Activated CD8-positive, alpha-beta memory T cell treated with anti-CD3 and anti-CD28 coated beads, Interleukin-2, amount 10 ng/mL, durations not matched to agents 7 days and 5 days (primary cell): ENCODE measurements around the gene ARHGAP26. TPM values are rescaled to one million over a fixed set of nuclear protein-coding genes. Genes with fewer than 3 reads are reported as not detected.

ENCODE experiments used
- ATAC-seq: fragments of 150-1000 bp; cut with Tn5 transposase; one replicate; pipeline ENCODE4 v1.10.0; 2021; ENCODE audit warnings: moderate library complexity
- CTCF ChIA-PET: fragments of 350-600 bp; sonication (Branson Sonifier 250); formaldehyde crosslinking; loops from one replicate; lab custom pipeline; 2021; ENCODE audit warnings: antibody characterized with exemption; lab: Charles Lee
- DNase-seq: peaks from one replicate; pipeline ENCODE4 v3.0.0-alpha.2; 2020
- H3K27ac Mint-ChIP-seq: one replicate; pipeline ENCODE4 v1.8.0; 2021; ENCODE audit warnings: mild to moderate bottlenecking, mixed read lengths
- H3K27me3 Mint-ChIP-seq: one replicate; pipeline ENCODE4 v1.8.0; 2021; ENCODE audit warnings: mixed read lengths
- H3K36me3 Mint-ChIP-seq: one replicate; pipeline ENCODE4 v1.8.0; 2021; ENCODE audit warnings: mild to moderate bottlenecking, mixed read lengths
- H3K4me1 Mint-ChIP-seq: one replicate; pipeline ENCODE4 v1.8.0; 2021; ENCODE audit warnings: mixed read lengths
- H3K4me3 Mint-ChIP-seq: one replicate; pipeline ENCODE4 v1.8.0; 2021; ENCODE audit warnings: mild to moderate bottlenecking, moderate library complexity, mixed read lengths
- H3K9me3 Mint-ChIP-seq: one replicate; pipeline ENCODE4 v1.8.0; 2022; ENCODE audit warnings: low read depth, mixed read lengths
- total RNA-seq, 2 experiments: library from RNA; stranded (reverse); gene quantifications; one replicate each; pipeline ENCODE4 v1.2.3, GENCODE V29; 2021

The ARHGAP26 gene
- total RNA-seq, 2 experiments from 2014 or later = 12.6 to 38.9 TPM

- no peaks in the 10 kb centered on the region for H3K9me3 Mint-ChIP-seq
- DNase-seq (no peak), ATAC-seq (no peak)
- H3K27ac Mint-ChIP-seq = no peak overlapping the region
- no peak overlapping the region for H3K4me3 Mint-ChIP-seq
- CTCF ChIA-PET = no interaction called here
- peaks cover 46% of the 10 kb centered on the region for H3K36me3 Mint-ChIP-seq
- no peaks in the 10 kb centered on the region for H3K27me3 Mint-ChIP-seq
- peaks cover 12% of the 10 kb centered on the region for H3K4me1 Mint-ChIP-seq
These were observed 295.2 kb downstream of the ARHGAP26 start for GRCh38 chr5:143065185-143065965.

- no peak for ATAC-seq
- Mint-ChIP-seq H3K4me3 (no peak overlapping the region), H3K4me1 (peaks cover 12% of the 10 kb centered on the region), H3K27ac (no peak overlapping the region), H3K27me3 (no peaks in the 10 kb centered on the region), H3K9me3 (no peaks in the 10 kb centered on the region), H3K36me3 (peaks cover 49% of the 10 kb centered on the region)
- CTCF ChIA-PET = no interaction called here
- no peak for DNase-seq
These were observed 295.9 kb downstream of the ARHGAP26 start for GRCh38 chr5:143065996-143066522.

- no peaks in the 10 kb centered on the region for H3K9me3 Mint-ChIP-seq
- H3K4me1 Mint-ChIP-seq = peaks cover 12% of the 10 kb centered on the region
- no peak for ATAC-seq
- no peak for DNase-seq
- H3K27me3 Mint-ChIP-seq = no peaks in the 10 kb centered on the region
- CTCF ChIA-PET = no interaction called here
- H3K27ac Mint-ChIP-seq = no peak overlapping the region
- H3K36me3 Mint-ChIP-seq = peaks cover 50% of the 10 kb centered on the region
- no peak overlapping the region for H3K4me3 Mint-ChIP-seq
These were observed 296.5 kb downstream of the ARHGAP26 start for GRCh38 chr5:143066556-143067281.

GRCh38 chr5:143068712-143069111 is 298.5 kb downstream of the ARHGAP26 start:
- CTCF ChIA-PET = no interaction called here
- no peak overlapping the region for H3K4me3 Mint-ChIP-seq
- H3K36me3 Mint-ChIP-seq = peaks cover 48% of the 10 kb centered on the region
- peaks cover 3% of the 10 kb centered on the region for H3K9me3 Mint-ChIP-seq
- DNase-seq (no peak), ATAC-seq (no peak)
- H3K27me3 Mint-ChIP-seq = no peaks in the 10 kb centered on the region
- peaks cover 12% of the 10 kb centered on the region for H3K4me1 Mint-ChIP-seq
- no peak overlapping the region for H3K27ac Mint-ChIP-seq

GRCh38 chr5:143071927-143072326 is 301.8 kb downstream of the ARHGAP26 start:
- no peak for DNase-seq
- no peaks in the 10 kb centered on the region for H3K27me3 Mint-ChIP-seq
- H3K4me3 Mint-ChIP-seq = no peak overlapping the region
- H3K36me3 Mint-ChIP-seq = peaks cover 46% of the 10 kb centered on the region
- peaks cover 7% of the 10 kb centered on the region for H3K9me3 Mint-ChIP-seq
- H3K27ac Mint-ChIP-seq = no peak overlapping the region
- H3K4me1 Mint-ChIP-seq = peaks cover 3% of the 10 kb centered on the region
- no peak for ATAC-seq
- CTCF ChIA-PET = no interaction called here

- H3K9me3 Mint-ChIP-seq = peaks cover 7% of the 10 kb centered on the region
- CTCF ChIA-PET = no interaction called here
- no peaks in the 10 kb centered on the region for H3K27me3 Mint-ChIP-seq
- ATAC-seq (no peak), DNase-seq (no peak)
- H3K4me1 Mint-ChIP-seq = no peaks in the 10 kb centered on the region
- no peak overlapping the region for H3K27ac Mint-ChIP-seq
- H3K36me3 Mint-ChIP-seq = peaks cover 41% of the 10 kb centered on the region
- no peak overlapping the region for H3K4me3 Mint-ChIP-seq
These were observed 302.6 kb downstream of the ARHGAP26 start for GRCh38 chr5:143072734-143073133.

GRCh38 chr5:143073766-143074165 is 303.6 kb downstream of the ARHGAP26 start:
- no peak for DNase-seq
- peaks cover 34% of the 10 kb centered on the region for H3K36me3 Mint-ChIP-seq
- H3K27me3 Mint-ChIP-seq = no peaks in the 10 kb centered on the region
- no peak overlapping the region for H3K27ac Mint-ChIP-seq
- CTCF ChIA-PET = interaction anchor here (1.2 kb wide), 1 partner anchor 330 kb away, joined by 3 read pairs; the partner anchor contains the start of gene NR3C1
- H3K9me3 Mint-ChIP-seq = peaks cover 7% of the 10 kb centered on the region
- ATAC-seq = no peak
- H3K4me1 Mint-ChIP-seq = no peaks in the 10 kb centered on the region
- H3K4me3 Mint-ChIP-seq = no peak overlapping the region

GRCh38 chr5:143074414-143074996 is 304.3 kb downstream of the ARHGAP26 start:
- Mint-ChIP-seq H3K27ac (no peak overlapping the region), H3K4me3 (no peak overlapping the region), H3K36me3 (peaks cover 27% of the 10 kb centered on the region), H3K27me3 (no peaks in the 10 kb centered on the region), H3K9me3 (peaks cover 7% of the 10 kb centered on the region), H3K4me1 (no peaks in the 10 kb centered on the region)
- ATAC-seq = no peak
- CTCF ChIA-PET = interaction anchor here (1.2 kb wide), 1 partner anchor 329 kb away, joined by 3 read pairs; the partner anchor contains the start of gene NR3C1
- DNase-seq = no peak

GRCh38 chr5:143076377-143076776 is 306.2 kb downstream of the ARHGAP26 start:
- Mint-ChIP-seq H3K27me3 (no peaks in the 10 kb centered on the region), H3K36me3 (peaks cover 12% of the 10 kb centered on the region), H3K9me3 (peaks cover 7% of the 10 kb centered on the region), H3K4me3 (no peak overlapping the region), H3K27ac (no peak overlapping the region), H3K4me1 (no peaks in the 10 kb centered on the region)
- ATAC-seq = no peak
- CTCF ChIA-PET = no interaction called here
- no peak for DNase-seq

- H3K9me3 Mint-ChIP-seq = peaks cover 3% of the 10 kb centered on the region
- no peak for DNase-seq
- ATAC-seq = no peak
- H3K4me3 Mint-ChIP-seq = no peak overlapping the region
- no peaks in the 10 kb centered on the region for H3K4me1 Mint-ChIP-seq
- H3K36me3 Mint-ChIP-seq = peaks cover 3% of the 10 kb centered on the region
- H3K27ac Mint-ChIP-seq = no peak overlapping the region
- CTCF ChIA-PET = no interaction called here
- H3K27me3 Mint-ChIP-seq = no peaks in the 10 kb centered on the region
These were observed 307.4 kb downstream of the ARHGAP26 start for GRCh38 chr5:143077453-143078103.

- H3K4me1 Mint-ChIP-seq = no peaks in the 10 kb centered on the region
- no peak overlapping the region for H3K27ac Mint-ChIP-seq
- peaks cover 2% of the 10 kb centered on the region for H3K36me3 Mint-ChIP-seq
- H3K27me3 Mint-ChIP-seq = no peaks in the 10 kb centered on the region
- ATAC-seq (no peak), DNase-seq (no peak)
- CTCF ChIA-PET = no interaction called here
- peaks cover 3% of the 10 kb centered on the region for H3K9me3 Mint-ChIP-seq
- no peak overlapping the region for H3K4me3 Mint-ChIP-seq
These were observed 308.1 kb downstream of the ARHGAP26 start for GRCh38 chr5:143078313-143078712.

- CTCF ChIA-PET = no interaction called here
- DNase-seq = no peak
- peaks cover 2% of the 10 kb centered on the region for H3K36me3 Mint-ChIP-seq
- no peak overlapping the region for H3K27ac Mint-ChIP-seq
- H3K4me3 Mint-ChIP-seq = no peak overlapping the region
- ATAC-seq = no peak
- H3K27me3 Mint-ChIP-seq = no peaks in the 10 kb centered on the region
- peaks cover 3% of the 10 kb centered on the region for H3K9me3 Mint-ChIP-seq
- no peaks in the 10 kb centered on the region for H3K4me1 Mint-ChIP-seq
These were observed 308.8 kb downstream of the ARHGAP26 start for GRCh38 chr5:143078971-143079370.

- Mint-ChIP-seq H3K9me3 (no peaks in the 10 kb centered on the region), H3K36me3 (no peaks in the 10 kb centered on the region), H3K27me3 (no peaks in the 10 kb centered on the region), H3K4me1 (no peaks in the 10 kb centered on the region), H3K4me3 (no peak overlapping the region), H3K27ac (no peak overlapping the region)
- ATAC-seq (no peak), DNase-seq (no peak)
- CTCF ChIA-PET = no interaction called here
These were observed 310.2 kb downstream of the ARHGAP26 start for GRCh38 chr5:143080407-143080806.
